K562 (cell line): ENCODE data around the gene SCAMP2. TPM values are rescaled to one million over a fixed set of nuclear protein-coding genes. Genes with fewer than 3 reads are reported as not detected.

Experiments
- ATAC-seq: fragments of 200-7000 bp; cut with Tn5 transposase; 3 replicates; pipeline ENCODE4 v1.9.1; 2020; ENCODE audit warnings: moderate library complexity
- BruUV-seq: library from RNA; stranded (reverse); fragments of 400-500 nt; replicated peaks from 2 replicates; lab custom pipeline; 2021; lab: Mats Ljungman, UMichigan
- CTCF ChIA-PET: fragments of 300-600 bp; formaldehyde crosslinking; extraction: SDS; loops from one replicate; lab custom pipeline; 2021; ENCODE audit warnings: low intra/inter-chr PET ratio; lab: Yijun Ruan, JAX
- POLR2A ChIA-PET: fragments of 300-600, 350-650 bp; sonication (Branson Sonifier 250); formaldehyde crosslinking; extraction: SDS; loops from one replicate; lab custom pipeline; 2021; ENCODE audit warnings: antibody characterized with exemption, inconsistent platforms; lab: Yijun Ruan, JAX
- DNase-seq, 4 experiments: peaks; one replicate each; pipeline versions ENCODE4 v3.0.0 to v3.0.0-alpha.2; 2011 to 2018; ENCODE audit warnings: low spot score in 3 of 4, mixed read lengths in 3 of 4; ENCODE audit errors: extremely low read depth in 1 of 4
- FAIRE-seq: peaks from 2 replicates; lab custom pipeline; 2011; peaks lifted over from hg19 to GRCh38; lab: Jason Lieb, UNC
- H2AFZ ChIP-seq: 2 replicates; pipeline ENCODE4 v1.6.0; 2011; ENCODE audit warnings: low read depth, low read length, control low read depth, inconsistent platforms
- H3K27ac ChIP-seq: fragments of 200-600 bp; 3 replicates; pipeline ENCODE4 v1.8.0; 2011; ENCODE audit warnings: low read depth, mild to moderate bottlenecking, control low read depth, inconsistent platforms, low read length, moderate library complexity, mixed read lengths; ENCODE audit errors: extremely low read depth
- H3K27me3 ChIP-seq, 2 experiments: fragments of 300-600 bp in 1 of 2; 2 replicates in 1 of 2; 3 replicates in 1 of 2; pipeline versions ENCODE4 v1.6.0 to v1.8.0; 2011; ENCODE audit warnings: inconsistent platforms in 2 of 2, low read length in 2 of 2, mild to moderate bottlenecking in 1 of 2, mixed read lengths in 1 of 2, moderate library complexity in 1 of 2; ENCODE audit not compliant: control insufficient read depth in 2 of 2, insufficient read depth in 2 of 2
- H3K36me3 ChIP-seq: fragments of 300-600 bp; 3 replicates; pipeline ENCODE4 v1.8.0; 2011; ENCODE audit warnings: mild to moderate bottlenecking, low read length, inconsistent platforms; ENCODE audit not compliant: control insufficient read depth, insufficient read depth
- H3K4me1 ChIP-seq, 2 experiments: fragments of 200-600 bp in 1 of 2; replicated peaks in 1 of 2; 2 replicates in 1 of 2; 3 replicates in 1 of 2; pipeline versions ENCODE4 v1.5.1 to v1.8.0; 2011; ENCODE audit warnings: inconsistent platforms in 2 of 2, low read length in 2 of 2, mild to moderate bottlenecking in 1 of 2, mixed read lengths in 1 of 2, moderate library complexity in 1 of 2; ENCODE audit not compliant: control insufficient read depth in 2 of 2, insufficient read depth in 2 of 2
- H3K4me2 ChIP-seq: 2 replicates; pipeline ENCODE4 v1.6.1; 2011; ENCODE audit warnings: low read length, control low read depth, inconsistent platforms, mixed read lengths; ENCODE audit not compliant: insufficient read depth
- H3K4me3 ChIP-seq: fragments of 200-600 bp; sonication (generic), shearing (Covaris generic); 2 replicates; pipeline ENCODE4 v1.5.1; 2016; ENCODE audit warnings: control low read depth, inconsistent platforms
- H3K79me2 ChIP-seq: fragments of 200-600 bp; 3 replicates; pipeline ENCODE4 v1.8.0; 2011; ENCODE audit warnings: low read length, inconsistent platforms; ENCODE audit not compliant: control insufficient read depth, insufficient read depth
- H3K9ac ChIP-seq, 2 experiments: 2 replicates each; pipeline versions ENCODE4 v1.6.0 to v1.6.1; 2011; ENCODE audit warnings: low read depth in 2 of 2, low read length in 2 of 2, control low read depth in 1 of 2, inconsistent platforms in 1 of 2, mild to moderate bottlenecking in 1 of 2, mixed read lengths in 1 of 2; ENCODE audit not compliant: insufficient read depth in 1 of 2
- H3K9me1 ChIP-seq: one replicate; pipeline ENCODE4 v1.6.0; 2011; ENCODE audit warnings: inconsistent platforms, mild to moderate bottlenecking, low read length, moderate library complexity; ENCODE audit not compliant: control insufficient read depth, insufficient read depth
- H3K9me3 ChIP-seq: replicated peaks from 2 replicates; pipeline ENCODE4 v1.5.1; 2011; ENCODE audit warnings: low read depth, low read length, inconsistent platforms; ENCODE audit not compliant: control insufficient read depth, insufficient read depth
- H4K20me1 ChIP-seq: replicated peaks from 2 replicates; pipeline ENCODE4 v1.6.1; 2011; ENCODE audit warnings: low read length, inconsistent platforms, mixed read lengths; ENCODE audit not compliant: control insufficient read depth, insufficient read depth
- DACH1 ChIP-seq: fragments of 450-650 bp; IDR thresholded peaks from 2 replicates; pipeline ENCODE4 v1.6.1; 2018; ENCODE audit not compliant: partially characterized antibody
- POLR2B ChIP-seq: fragments of 450-650 bp; IDR thresholded peaks from 2 replicates; pipeline ENCODE4 v1.6.1; 2018; ENCODE audit warnings: low read depth; ENCODE audit not compliant: partially characterized antibody
- RB1 ChIP-seq: fragments of 450-650 bp; IDR thresholded peaks from 2 replicates; pipeline ENCODE4 v1.6.1; 2017; ENCODE audit warnings: low read depth, mild to moderate bottlenecking
- TAF7 ChIP-seq: fragments of 450-650 bp; IDR thresholded peaks from 2 replicates; pipeline ENCODE4 v1.6.1; 2016; ENCODE audit warnings: missing genetic modification characterization, missing compliant biosample characterization
- ZNF699 ChIP-seq: fragments of 250-450 bp; sonication (Bioruptor Pico); IDR thresholded peaks from 2 replicates; pipeline ENCODE4 v1.8.0; 2021; ENCODE audit warnings: mild to moderate bottlenecking, moderate library complexity; ENCODE audit not compliant: insufficient replicate concordance
- WGBS: fragments of 100-300 bp; shearing (Covaris generic); methylation state at CpG from one replicate; pipeline ENCODE4 v1.1.6; 2016; ENCODE audit warnings: low coverage, mixed read lengths; ENCODE audit not compliant: insufficient coverage; ENCODE audit errors: missing lambda C conversion rate; 5-methylcytosine and 5-hydroxymethylcytosine counted together
- in situ Hi-C: fragments of 300-500 bp; cut with MboI; formaldehyde crosslinking; loops from 4 replicates; pipeline ENCODE4 v1.15.0; 2018; ENCODE audit warnings: inconsistent platforms, mixed read lengths
- intact Hi-C: fragments of 100-400 bp; cut with micrococcal nuclease; formaldehyde crosslinking; loops from 2 replicates; pipeline ENCODE4 v1.14.2; 2022
- polyA plus RNA-seq, 8 experiments: library from polyadenylated mRNA; depleted of rRNA in 4 of 8; stranded (reverse) in 5 of 8; unstranded in 3 of 8; fragments of >200 nt; fragmentation: Nextera tagmentation in 2 of 8; fragmentation: Illumina TruSeq in 1 of 8; extraction: Ambion mirVana in 2 of 8; extraction: Trizol in 1 of 8; gene quantifications; 2 replicates each; pipeline versions ENCODE4 v1.2.1 to v1.2.3, GENCODE V29; 2011 to 2014; ENCODE audit warnings: inconsistent platforms in 1 of 8, missing spikeins in 1 of 8
- total RNA-seq, 7 experiments: library from RNA; depleted of rRNA in 6 of 7; stranded (reverse); fragments of >200 nt in 6 of 7; fragmentation: Illumina TruSeq in 2 of 7; extraction: Trizol in 2 of 7; gene quantifications; 2 replicates each; pipeline versions ENCODE4 v1.2.1 to v1.2.3, GENCODE V29; 2011 to 2021; ENCODE audit warnings: low replicate concordance in 1 of 7
- TF ChIP-seq, protein P1 (sequence below): fragments of 250-450 bp; sonication (Bioruptor Pico); IDR thresholded peaks from 2 replicates; pipeline ENCODE4 v1.8.0; 2022; ENCODE audit warnings: moderate library complexity, mild to moderate bottlenecking, inconsistent platforms
- TF ChIP-seq, protein P2 (sequence below): fragments of 250-450 bp; sonication (Bioruptor Pico); IDR thresholded peaks from 2 replicates; pipeline ENCODE4 v1.8.0; 2022; ENCODE audit warnings: inconsistent platforms
- TF ChIP-seq, protein P3 (sequence below): fragments of 450-650 bp; IDR thresholded peaks from 2 replicates; pipeline ENCODE4 v1.6.1; 2016; ENCODE audit warnings: borderline replicate concordance
- TF ChIP-seq, protein P4 (sequence below): sonication (generic); formaldehyde crosslinking; IDR thresholded peaks from 2 replicates; pipeline ENCODE4 v1.8.0; 2022; ENCODE audit warnings: mild to moderate bottlenecking, missing genetic modification reagents

Gene SCAMP2
- total and polyA plus RNA-seq, 9 of the 15 experiments (the other 6 are each of a cell fraction or from before 2014, with no cell fraction given) = 5.9 to 61.1 (median 20.1) TPM

DNA sequence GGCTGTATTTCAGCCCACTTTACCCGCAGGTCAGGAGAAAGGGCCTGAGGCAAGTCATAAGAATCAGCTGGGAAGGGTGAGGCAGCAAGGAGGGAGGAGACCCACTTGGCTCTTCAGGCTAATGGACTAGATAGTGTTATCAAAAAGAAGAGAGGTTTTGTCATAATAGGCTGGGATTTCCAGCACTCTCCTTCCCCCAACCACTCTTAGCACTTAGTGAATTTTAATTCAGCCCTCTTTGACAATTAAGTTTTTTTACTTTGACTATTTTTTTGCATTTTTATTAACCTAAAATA is 17.4 kb upstream of the SCAMP2 start (continued):
- TF ChIP-seq, protein P1, sequence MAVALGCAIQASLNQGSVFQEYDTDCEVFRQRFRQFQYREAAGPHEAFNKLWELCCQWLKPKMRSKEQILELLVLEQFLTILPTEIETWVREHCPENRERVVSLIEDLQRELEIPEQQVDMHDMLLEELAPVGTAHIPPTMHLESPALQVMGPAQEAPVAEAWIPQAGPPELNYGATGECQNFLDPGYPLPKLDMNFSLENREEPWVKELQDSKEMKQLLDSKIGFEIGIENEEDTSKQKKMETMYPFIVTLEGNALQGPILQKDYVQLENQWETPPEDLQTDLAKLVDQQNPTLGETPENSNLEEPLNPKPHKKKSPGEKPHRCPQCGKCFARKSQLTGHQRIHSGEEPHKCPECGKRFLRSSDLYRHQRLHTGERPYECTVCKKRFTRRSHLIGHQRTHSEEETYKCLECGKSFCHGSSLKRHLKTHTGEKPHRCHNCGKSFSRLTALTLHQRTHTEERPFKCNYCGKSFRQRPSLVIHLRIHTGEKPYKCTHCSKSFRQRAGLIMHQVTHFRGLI (CRISPR knock-in tag) = no peak
- TF ChIP-seq, protein P2, sequence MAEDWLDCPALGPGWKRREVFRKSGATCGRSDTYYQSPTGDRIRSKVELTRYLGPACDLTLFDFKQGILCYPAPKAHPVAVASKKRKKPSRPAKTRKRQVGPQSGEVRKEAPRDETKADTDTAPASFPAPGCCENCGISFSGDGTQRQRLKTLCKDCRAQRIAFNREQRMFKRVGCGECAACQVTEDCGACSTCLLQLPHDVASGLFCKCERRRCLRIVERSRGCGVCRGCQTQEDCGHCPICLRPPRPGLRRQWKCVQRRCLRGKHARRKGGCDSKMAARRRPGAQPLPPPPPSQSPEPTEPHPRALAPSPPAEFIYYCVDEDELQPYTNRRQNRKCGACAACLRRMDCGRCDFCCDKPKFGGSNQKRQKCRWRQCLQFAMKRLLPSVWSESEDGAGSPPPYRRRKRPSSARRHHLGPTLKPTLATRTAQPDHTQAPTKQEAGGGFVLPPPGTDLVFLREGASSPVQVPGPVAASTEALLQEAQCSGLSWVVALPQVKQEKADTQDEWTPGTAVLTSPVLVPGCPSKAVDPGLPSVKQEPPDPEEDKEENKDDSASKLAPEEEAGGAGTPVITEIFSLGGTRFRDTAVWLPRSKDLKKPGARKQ (CRISPR knock-in tag) = no peak
- peak; percentile 69 for TF ChIP-seq DACH1

DNA sequence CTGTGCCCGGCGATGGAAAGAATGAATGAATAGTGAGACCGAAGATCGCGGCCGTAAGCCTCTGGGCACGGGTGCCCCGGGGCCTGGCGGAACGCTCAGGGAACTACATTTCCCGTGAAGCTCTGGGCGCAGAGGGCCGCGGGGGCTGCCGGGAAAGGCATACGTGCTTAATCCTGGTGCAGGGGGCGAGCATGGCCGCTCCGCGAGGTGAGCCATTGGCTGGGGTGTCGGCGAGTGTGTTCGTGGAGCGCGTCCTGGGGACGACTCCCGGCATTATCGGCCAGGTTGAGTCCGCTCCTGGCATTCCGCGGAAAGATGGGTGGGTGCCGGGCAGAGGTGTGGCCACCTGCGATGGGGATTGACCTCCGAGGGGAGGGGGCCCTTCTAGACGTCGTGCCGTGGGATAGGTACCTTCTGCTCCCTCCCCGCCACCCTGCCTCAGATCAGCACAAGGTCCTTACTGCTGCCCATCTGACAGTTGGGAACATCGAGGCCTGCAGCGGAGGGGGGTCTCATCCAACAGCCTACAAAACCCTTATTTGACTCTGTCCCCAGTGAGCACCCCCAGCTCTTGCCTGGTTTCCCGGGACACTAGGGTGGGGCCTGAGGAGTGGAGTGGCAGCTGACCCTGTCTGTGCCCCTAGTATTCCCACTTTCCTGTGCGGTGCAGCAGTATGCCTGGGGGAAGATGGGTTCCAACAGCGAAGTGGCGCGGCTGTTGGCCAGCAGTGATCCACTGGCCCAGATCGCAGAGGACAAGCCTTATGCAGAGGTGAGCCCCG is 16.9 kb upstream of the SCAMP2 start, which contains the start of gene MPI:
Gene MPI (plus strand): TSS at position 160 of the 782 bp plus-strand sequence. CDS start 32 bp downstream, at position 192.
- intact Hi-C loops = loop anchor here (5.0 kb wide), 1 partner anchor 48 kb away; the partner anchor contains the start of gene ULK3
- H3K9me1 ChIP-seq = peaks cover 4% of the 10 kb centered on the region
- no peak for FAIRE-seq
- TF ChIP-seq RB1 (peak; percentile 51; the same call in 1 of the 2 replicates), POLR2B (peak; percentile 87), TAF7 (tag) (peak; percentile 92), ZNF699 (CRISPR knock-in tag) (no peak)
- TF ChIP-seq, protein P3, sequence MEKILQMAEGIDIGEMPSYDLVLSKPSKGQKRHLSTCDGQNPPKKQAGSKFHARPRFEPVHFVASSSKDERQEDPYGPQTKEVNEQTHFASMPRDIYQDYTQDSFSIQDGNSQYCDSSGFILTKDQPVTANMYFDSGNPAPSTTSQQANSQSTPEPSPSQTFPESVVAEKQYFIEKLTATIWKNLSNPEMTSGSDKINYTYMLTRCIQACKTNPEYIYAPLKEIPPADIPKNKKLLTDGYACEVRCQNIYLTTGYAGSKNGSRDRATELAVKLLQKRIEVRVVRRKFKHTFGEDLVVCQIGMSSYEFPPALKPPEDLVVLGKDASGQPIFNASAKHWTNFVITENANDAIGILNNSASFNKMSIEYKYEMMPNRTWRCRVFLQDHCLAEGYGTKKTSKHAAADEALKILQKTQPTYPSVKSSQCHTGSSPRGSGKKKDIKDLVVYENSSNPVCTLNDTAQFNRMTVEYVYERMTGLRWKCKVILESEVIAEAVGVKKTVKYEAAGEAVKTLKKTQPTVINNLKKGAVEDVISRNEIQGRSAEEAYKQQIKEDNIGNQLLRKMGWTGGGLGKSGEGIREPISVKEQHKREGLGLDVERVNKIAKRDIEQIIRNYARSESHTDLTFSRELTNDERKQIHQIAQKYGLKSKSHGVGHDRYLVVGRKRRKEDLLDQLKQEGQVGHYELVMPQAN = peak; percentile 70; the same call in 1 of the 2 replicates
- TF ChIP-seq, protein P4, sequence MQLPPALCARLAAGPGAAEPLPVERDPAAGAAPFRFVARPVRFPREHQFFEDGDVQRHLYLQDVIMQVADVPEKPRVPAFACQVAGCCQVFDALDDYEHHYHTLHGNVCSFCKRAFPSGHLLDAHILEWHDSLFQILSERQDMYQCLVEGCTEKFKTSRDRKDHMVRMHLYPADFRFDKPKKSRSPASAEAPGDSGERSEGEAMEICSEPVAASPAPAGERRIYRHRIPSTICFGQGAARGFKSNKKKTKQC (CRISPR knock-in tag) = no peak

More for the DNA sequence above, 16.9 kb upstream of the SCAMP2 start, which contains the start of gene MPI:
- ChIA-PET POLR2A (interaction anchor here (0.6 to 1.7 kb wide), 10 partner anchors 8 to 341 kb away, joined by 3 to 17 read pairs (median 4); partner anchors contain the start of gene FAM219B), CTCF (no interaction called here)
- Histone ChIP-seq H3K36me3 (peaks cover 29% of the 10 kb centered on the region; the same call in 2 of the 3 replicates), H3K27ac (peak within 1 kb of the TSS; percentile 76), H3K9ac (peak within 1 kb of the TSS; percentile 91 to 98), H2AFZ (peak within 1 kb of the TSS; percentile 99), H3K4me2 (peak within 1 kb of the TSS; percentile 91), H3K4me1 (peaks cover 26 to 33% of the 10 kb centered on the region in 2 experiments; a peak in 4 of 5 replicates), H3K9me3 (no peaks in the 10 kb centered on the region), H4K20me1 (no peaks in the 10 kb centered on the region), H3K4me3 (peak within 1 kb of the TSS; percentile 72), H3K27me3 (no peaks in the 10 kb centered on the region), H3K79me2 (peaks cover 24% of the 10 kb centered on the region)
- DNase-seq (peak; percentile 91 to 93 (median 92)), ATAC-seq (peak; percentile 95)
- in situ Hi-C loops = no loop called here
- BruUV-seq = TSS peak; percentile 82
- WGBS = 2% methylated on average over 40 of the region's 47 CpGs
